Measurements from ENCODE around the gene REN. TPM values are rescaled to one million over a fixed set of nuclear protein-coding genes. Genes with fewer than 3 reads are reported as not detected.

Gene REN
- total RNA-seq (32.4 TPM), polyA plus RNA-seq (ENCODE audit: insufficient read depth, low read depth, low replicate concordance) (1,159 TPM)
- long read RNA-seq, donor 1, partial matches to known transcripts: 46 of 84 reads
- long read RNA-seq, donor 1, other reads (novel, unspliced or antisense): 38 of 84 reads
- long read RNA-seq, donor 2, partial matches to known transcripts: 0 of 8 reads
- long read RNA-seq, donor 2, other reads (novel, unspliced or antisense): 8 of 8 reads
- long read RNA-seq, donor 3, partial matches to known transcripts: 19 of 56 reads
- long read RNA-seq, donor 3, other reads (novel, unspliced or antisense): 37 of 56 reads
- long read RNA-seq, donor 4, partial matches to known transcripts: 5 of 44 reads
- long read RNA-seq, donor 4, other reads (novel, unspliced or antisense): 39 of 44 reads
- long read RNA-seq, donor 5: 0 reads
- long read RNA-seq, donor 6, partial matches to known transcripts: 7 of 22 reads
- long read RNA-seq, donor 6, other reads (novel, unspliced or antisense): 15 of 22 reads
- long read RNA-seq, donor 7, partial matches to known transcripts: 1 of 17 reads
- long read RNA-seq, donor 7, other reads (novel, unspliced or antisense): 16 of 17 reads
- long read RNA-seq, donor 8, partial matches to known transcripts: 64 of 106 reads
- long read RNA-seq, donor 8, other reads (novel, unspliced or antisense): 42 of 106 reads
- long read RNA-seq, donor 9, partial matches to known transcripts: 5 of 15 reads
- long read RNA-seq, donor 9, other reads (novel, unspliced or antisense): 10 of 15 reads
- long read RNA-seq, donor 10, partial matches to known transcripts: 16 of 33 reads
- long read RNA-seq, donor 10, other reads (novel, unspliced or antisense): 17 of 33 reads

- H3K4me1 ChIP-seq (ENCODE audit: control insufficient read depth in 2 of 3, insufficient read depth in 2 of 3, low read depth in 1 of 3, low read length in 3 of 3): no peaks in the 10 kb centered on the region
- intact Hi-C loops (cut with DNase I): loop anchor here (10.0 kb wide), 1 partner anchor 199 kb away; no protein-coding TSS in a partner anchor
- TF ChIP-seq CTCF (IDR thresholded peaks at IDR 0.05; ENCODE audit: borderline replicate concordance, extremely low read depth, insufficient read depth): no peak
- H3K27me3 ChIP-seq (ENCODE audit: control insufficient read depth, insufficient read depth, low read length): no peaks in the 10 kb centered on the region
- no peak for DNase-seq
- no peak within 1 kb of the TSS for H3K27ac ChIP-seq (ENCODE audit: low read depth in 2 of 2, low read length in 2 of 2)
- H3K9ac ChIP-seq (ENCODE audit: low read length in 3 of 3): no peak within 1 kb of the TSS
- no peak within 1 kb of the TSS for H3K4me3 ChIP-seq (ENCODE audit: low read length in 3 of 3)
- H3K36me3 ChIP-seq (ENCODE audit: control insufficient read depth in 2 of 3, insufficient read depth in 3 of 3, low read length in 3 of 3): no peaks in the 10 kb centered on the region
- peaks cover 0 to 10% (median 0%) of the 10 kb centered on the region in 3 donors for H3K9me3 ChIP-seq (ENCODE audit: control insufficient read depth in 2 of 3, insufficient read depth in 1 of 3, low read length in 3 of 3)
- FAIRE-seq: no peak
Observed at GRCh38 chr1:204166219-204166618, at the start of gene REN. REN (minus strand) TSS chr1:204166337; CDS start chr1:204166293, 44 bp downstream.

GRCh38 chr1:204213668-204214662 is 47.8 kb upstream of the REN start, which contains the start of gene GOLT1A:
GOLT1A (minus strand) TSS chr1:204213988; CDS start chr1:204213906, 82 bp downstream.
- FAIRE-seq (no peak), DNase-seq (peak; percentile 94 to 96 (median 95))
- Histone ChIP-seq H3K27me3 (ENCODE audit: control insufficient read depth, insufficient read depth, low read length) (no peaks in the 10 kb centered on the region), H3K9ac (ENCODE audit: low read length in 3 of 3) (peak within 1 kb of the TSS in 2 of 3 donors; percentile 15 to 28), H3K36me3 (ENCODE audit: control insufficient read depth in 2 of 3, insufficient read depth in 3 of 3, low read length in 3 of 3) (no peaks in the 10 kb centered on the region), H3K9me3 (ENCODE audit: control insufficient read depth in 2 of 3, insufficient read depth in 1 of 3, low read length in 3 of 3) (no peaks in the 10 kb centered on the region), H3K4me3 (ENCODE audit: low read length in 3 of 3) (peak within 1 kb of the TSS; percentile 30 to 40 (median 33)), H3K4me1 (ENCODE audit: control insufficient read depth in 2 of 3, insufficient read depth in 2 of 3, low read depth in 1 of 3, low read length in 3 of 3) (peaks cover 0 to 5% (median 0%) of the 10 kb centered on the region in 3 donors), H3K27ac (ENCODE audit: low read depth in 2 of 2, low read length in 2 of 2) (peak within 1 kb of the TSS; percentile 59)
- peak; percentile 69 for TF ChIP-seq CTCF (IDR thresholded peaks at IDR 0.05; ENCODE audit: borderline replicate concordance, extremely low read depth, insufficient read depth)
- intact Hi-C loops (cut with DNase I): loop anchor here (10.0 kb wide), 1 partner anchor 151 kb away; no protein-coding TSS in a partner anchor

- H3K9ac ChIP-seq (ENCODE audit: low read length in 3 of 3): no peak overlapping the region
- no peak for FAIRE-seq
- intact Hi-C loops (cut with DNase I): loop anchor here (10.0 kb wide), 1 partner anchor 152 kb away; no protein-coding TSS in a partner anchor
Observed at GRCh38 chr1:204212715-204213114, 46.6 kb upstream of the REN start.

More at GRCh38 chr1:204212715-204213114, 46.6 kb upstream of the REN start:
- no peaks in the 10 kb centered on the region for H3K9me3 ChIP-seq (ENCODE audit: control insufficient read depth in 2 of 3, insufficient read depth in 1 of 3, low read length in 3 of 3)
- no peaks in the 10 kb centered on the region for H3K27me3 ChIP-seq (ENCODE audit: control insufficient read depth, insufficient read depth, low read length)
- peaks cover 0 to 5% (median 0%) of the 10 kb centered on the region in 3 donors for H3K4me1 ChIP-seq (ENCODE audit: control insufficient read depth in 2 of 3, insufficient read depth in 2 of 3, low read depth in 1 of 3, low read length in 3 of 3)
- H3K4me3 ChIP-seq (ENCODE audit: low read length in 3 of 3): no peak overlapping the region
- DNase-seq: no peak
- TF ChIP-seq CTCF (IDR thresholded peaks at IDR 0.05; ENCODE audit: borderline replicate concordance, extremely low read depth, insufficient read depth): no peak
- H3K27ac ChIP-seq (ENCODE audit: low read depth in 2 of 2, low read length in 2 of 2): no peak overlapping the region
- no peaks in the 10 kb centered on the region for H3K36me3 ChIP-seq (ENCODE audit: control insufficient read depth in 2 of 3, insufficient read depth in 3 of 3, low read length in 3 of 3)

Measured in kidney (tissue), 22 donors.